WTC11 (cell line): ENCODE measurements around the gene TBC1D4. TPM values are rescaled to one million over a fixed set of nuclear protein-coding genes. Genes with fewer than 3 reads are reported as not detected.

Source experiments
- ATAC-seq: fragments of 200-7000 bp; cut with Tn5 transposase; 2 replicates; pipeline ENCODE4 v1.10.0; 2021; ENCODE audit warnings: mild to moderate bottlenecking, moderate library complexity
- CTCF ChIA-PET: fragments of 300-600 bp; sonication (Branson Sonifier 250); formaldehyde crosslinking; loops from one replicate; lab custom pipeline; 2021; ENCODE audit warnings: antibody characterized with exemption; lab: Charles Lee
- POLR2A ChIA-PET: fragments of 350-600 bp; sonication (Branson Sonifier 250); formaldehyde crosslinking; loops from one replicate; lab custom pipeline; 2021; ENCODE audit warnings: antibody characterized with exemption; lab: Charles Lee
- DNase-seq: peaks from one replicate; pipeline ENCODE4 v3.0.0; 2021; ENCODE audit warnings: low spot score
- H3K27ac Mint-ChIP-seq: 2 replicates; pipeline ENCODE4 v1.8.0; 2021; ENCODE audit warnings: mixed read lengths
- H3K27me3 Mint-ChIP-seq: 2 replicates; pipeline ENCODE4 v1.8.0; 2021; ENCODE audit warnings: low read depth, mild to moderate bottlenecking, moderate library complexity, mixed read lengths
- H3K36me3 Mint-ChIP-seq: 2 replicates; pipeline ENCODE4 v1.8.0; 2021; ENCODE audit warnings: mixed read lengths
- H3K4me1 Mint-ChIP-seq: 2 replicates; pipeline ENCODE4 v1.8.0; 2022; ENCODE audit warnings: mixed read lengths
- H3K4me3 Mint-ChIP-seq: 2 replicates; pipeline ENCODE4 v1.8.0; 2021; ENCODE audit warnings: mild to moderate bottlenecking, moderate library complexity, mixed read lengths
- H3K9me3 Mint-ChIP-seq: 2 replicates; pipeline ENCODE4 v1.8.0; 2021; ENCODE audit warnings: mixed read lengths
- CREM ChIP-seq: sonication (generic); formaldehyde crosslinking; IDR thresholded peaks from 2 replicates; pipeline ENCODE4 v1.8.1; 2022; ENCODE audit warnings: mild to moderate bottlenecking, missing genetic modification reagents, moderate library complexity
- EMX1 ChIP-seq: fragments of 250-450 bp; sonication (Bioruptor Pico); IDR thresholded peaks from 2 replicates; pipeline ENCODE4 v1.8.0; 2021; ENCODE audit warnings: mild to moderate bottlenecking
- ESRRA ChIP-seq: sonication (generic); formaldehyde crosslinking; IDR thresholded peaks from 2 replicates; pipeline ENCODE4 v1.8.1; 2022; ENCODE audit warnings: mild to moderate bottlenecking, missing genetic modification reagents, borderline replicate concordance
- ETV6 ChIP-seq: sonication (generic); formaldehyde crosslinking; IDR thresholded peaks from 2 replicates; pipeline ENCODE4 v1.8.1; 2022; ENCODE audit warnings: mild to moderate bottlenecking, missing genetic modification reagents
- FOXP1 ChIP-seq: sonication (generic); formaldehyde crosslinking; IDR thresholded peaks from 2 replicates; pipeline ENCODE4 v1.8.0; 2022; ENCODE audit warnings: missing genetic modification reagents, mild to moderate bottlenecking, moderate library complexity, borderline replicate concordance
- KAT7 ChIP-seq: sonication (generic); formaldehyde crosslinking; IDR thresholded peaks from 2 replicates; pipeline ENCODE4 v1.8.1; 2023; ENCODE audit warnings: missing genetic modification reagents, mild to moderate bottlenecking, borderline replicate concordance
- NFATC4 ChIP-seq: fragments of 250-450 bp; sonication (Bioruptor Pico); IDR thresholded peaks from 2 replicates; pipeline ENCODE4 v1.9.0; 2021; ENCODE audit warnings: mild to moderate bottlenecking
- NR3C1 ChIP-seq: sonication (generic); formaldehyde crosslinking; conservative IDR thresholded peaks from 2 replicates; pipeline ENCODE4 v1.8.1; 2023; ENCODE audit warnings: low read depth, mild to moderate bottlenecking, missing genetic modification reagents
- PRDM15 ChIP-seq: sonication (generic); formaldehyde crosslinking; IDR thresholded peaks from 2 replicates; pipeline ENCODE4 v1.8.0; 2022; ENCODE audit warnings: missing genetic modification reagents
- RELA ChIP-seq: sonication (generic); formaldehyde crosslinking; IDR thresholded peaks from 2 replicates; pipeline ENCODE4 v1.8.1; 2022; ENCODE audit warnings: missing genetic modification reagents, mild to moderate bottlenecking, borderline replicate concordance
- SOX15 ChIP-seq: fragments of 250-450 bp; sonication (Bioruptor Pico); IDR thresholded peaks from 2 replicates; pipeline ENCODE4 v1.9.0; 2021; ENCODE audit warnings: mild to moderate bottlenecking
- TEAD1 ChIP-seq: sonication (generic); formaldehyde crosslinking; IDR thresholded peaks from 2 replicates; pipeline ENCODE4 v1.8.0; 2022; ENCODE audit warnings: mild to moderate bottlenecking, missing genetic modification reagents
- TP53 ChIP-seq: sonication (generic); formaldehyde crosslinking; IDR thresholded peaks from 2 replicates; pipeline ENCODE4 v1.8.1; 2023; ENCODE audit warnings: mild to moderate bottlenecking, missing genetic modification reagents
- USF2 ChIP-seq: sonication (generic); formaldehyde crosslinking; IDR thresholded peaks from 2 replicates; pipeline ENCODE4 v1.8.1; 2023; ENCODE audit warnings: mild to moderate bottlenecking, missing genetic modification reagents, moderate library complexity
- ZNF138 ChIP-seq: sonication (generic); formaldehyde crosslinking; conservative IDR thresholded peaks from 2 replicates; pipeline ENCODE4 v1.8.1; 2022; ENCODE audit warnings: mild to moderate bottlenecking, moderate library complexity, missing genetic modification reagents
- ZNF317 ChIP-seq: sonication (generic); formaldehyde crosslinking; IDR thresholded peaks from 2 replicates; pipeline ENCODE4 v1.8.1; 2023; ENCODE audit warnings: low read depth, mild to moderate bottlenecking, moderate library complexity, missing genetic modification reagents, borderline replicate concordance
- total RNA-seq: library from RNA; stranded (reverse); gene quantifications from 3 replicates; pipeline ENCODE4 v1.2.3, GENCODE V29; 2021
- TF ChIP-seq, protein P1 (sequence below): sonication (generic); formaldehyde crosslinking; IDR thresholded peaks from 2 replicates; pipeline ENCODE4 v1.8.1; 2023; ENCODE audit warnings: mild to moderate bottlenecking, missing genetic modification reagents, borderline replicate concordance
- TF ChIP-seq, protein P2 (sequence below): sonication (generic); formaldehyde crosslinking; IDR thresholded peaks from 2 replicates; pipeline ENCODE4 v1.8.1; 2023; ENCODE audit warnings: mild to moderate bottlenecking, moderate library complexity, missing genetic modification reagents

TBC1D4 gene
- total RNA-seq, 1 experiment from 2014 or later = 37.1 TPM

- no peak for ATAC-seq
- POLR2A ChIA-PET = no interaction called here
- Mint-ChIP-seq H3K4me1 (peaks cover 21% of the 10 kb centered on the region), H3K9me3 (peaks cover 14% of the 10 kb centered on the region), H3K36me3 (peaks cover 3% of the 10 kb centered on the region; the same call in 1 of the 2 replicates), H3K27ac (peak overlapping the region; percentile 19; the same call in 1 of the 2 replicates), H3K4me3 (no peak overlapping the region), H3K27me3 (no peaks in the 10 kb centered on the region)
- TF ChIP-seq ZNF138 (CRISPR knock-in tag) (no peak), ESRRA (CRISPR knock-in tag) (no peak), NFATC4 (CRISPR knock-in tag) (no peak), RELA (no peak), TP53 (no peak), ZNF317 (CRISPR knock-in tag) (no peak), EMX1 (no peak), FOXP1 (CRISPR knock-in tag) (no peak), NR3C1 (CRISPR knock-in tag) (no peak), CREM (CRISPR knock-in tag) (no peak)
- TF ChIP-seq, protein P1, sequence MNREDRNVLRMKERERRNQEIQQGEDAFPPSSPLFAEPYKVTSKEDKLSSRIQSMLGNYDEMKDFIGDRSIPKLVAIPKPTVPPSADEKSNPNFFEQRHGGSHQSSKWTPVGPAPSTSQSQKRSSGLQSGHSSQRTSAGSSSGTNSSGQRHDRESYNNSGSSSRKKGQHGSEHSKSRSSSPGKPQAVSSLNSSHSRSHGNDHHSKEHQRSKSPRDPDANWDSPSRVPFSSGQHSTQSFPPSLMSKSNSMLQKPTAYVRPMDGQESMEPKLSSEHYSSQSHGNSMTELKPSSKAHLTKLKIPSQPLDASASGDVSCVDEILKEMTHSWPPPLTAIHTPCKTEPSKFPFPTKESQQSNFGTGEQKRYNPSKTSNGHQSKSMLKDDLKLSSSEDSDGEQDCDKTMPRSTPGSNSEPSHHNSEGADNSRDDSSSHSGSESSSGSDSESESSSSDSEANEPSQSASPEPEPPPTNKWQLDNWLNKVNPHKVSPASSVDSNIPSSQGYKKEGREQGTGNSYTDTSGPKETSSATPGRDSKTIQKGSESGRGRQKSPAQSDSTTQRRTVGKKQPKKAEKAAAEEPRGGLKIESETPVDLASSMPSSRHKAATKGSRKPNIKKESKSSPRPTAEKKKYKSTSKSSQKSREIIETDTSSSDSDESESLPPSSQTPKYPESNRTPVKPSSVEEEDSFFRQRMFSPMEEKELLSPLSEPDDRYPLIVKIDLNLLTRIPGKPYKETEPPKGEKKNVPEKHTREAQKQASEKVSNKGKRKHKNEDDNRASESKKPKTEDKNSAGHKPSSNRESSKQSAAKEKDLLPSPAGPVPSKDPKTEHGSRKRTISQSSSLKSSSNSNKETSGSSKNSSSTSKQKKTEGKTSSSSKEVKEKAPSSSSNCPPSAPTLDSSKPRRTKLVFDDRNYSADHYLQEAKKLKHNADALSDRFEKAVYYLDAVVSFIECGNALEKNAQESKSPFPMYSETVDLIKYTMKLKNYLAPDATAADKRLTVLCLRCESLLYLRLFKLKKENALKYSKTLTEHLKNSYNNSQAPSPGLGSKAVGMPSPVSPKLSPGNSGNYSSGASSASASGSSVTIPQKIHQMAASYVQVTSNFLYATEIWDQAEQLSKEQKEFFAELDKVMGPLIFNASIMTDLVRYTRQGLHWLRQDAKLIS (CRISPR knock-in tag) = no peak
- TF ChIP-seq, protein P2, sequence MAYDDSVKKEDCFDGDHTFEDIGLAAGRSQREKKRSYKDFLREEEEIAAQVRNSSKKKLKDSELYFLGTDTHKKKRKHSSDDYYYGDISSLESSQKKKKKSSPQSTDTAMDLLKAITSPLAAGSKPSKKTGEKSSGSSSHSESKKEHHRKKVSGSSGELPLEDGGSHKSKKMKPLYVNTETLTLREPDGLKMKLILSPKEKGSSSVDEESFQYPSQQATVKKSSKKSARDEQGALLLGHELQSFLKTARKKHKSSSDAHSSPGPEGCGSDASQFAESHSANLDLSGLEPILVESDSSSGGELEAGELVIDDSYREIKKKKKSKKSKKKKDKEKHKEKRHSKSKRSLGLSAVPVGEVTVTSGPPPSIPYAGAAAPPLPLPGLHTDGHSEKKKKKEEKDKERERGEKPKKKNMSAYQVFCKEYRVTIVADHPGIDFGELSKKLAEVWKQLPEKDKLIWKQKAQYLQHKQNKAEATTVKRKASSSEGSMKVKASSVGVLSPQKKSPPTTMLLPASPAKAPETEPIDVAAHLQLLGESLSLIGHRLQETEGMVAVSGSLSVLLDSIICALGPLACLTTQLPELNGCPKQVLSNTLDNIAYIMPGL = no peak
- no peak for DNase-seq
- CTCF ChIA-PET = no interaction called here
Observed at GRCh38 chr13:75398072-75398471, 83.9 kb downstream of the TBC1D4 start.

DNA sequence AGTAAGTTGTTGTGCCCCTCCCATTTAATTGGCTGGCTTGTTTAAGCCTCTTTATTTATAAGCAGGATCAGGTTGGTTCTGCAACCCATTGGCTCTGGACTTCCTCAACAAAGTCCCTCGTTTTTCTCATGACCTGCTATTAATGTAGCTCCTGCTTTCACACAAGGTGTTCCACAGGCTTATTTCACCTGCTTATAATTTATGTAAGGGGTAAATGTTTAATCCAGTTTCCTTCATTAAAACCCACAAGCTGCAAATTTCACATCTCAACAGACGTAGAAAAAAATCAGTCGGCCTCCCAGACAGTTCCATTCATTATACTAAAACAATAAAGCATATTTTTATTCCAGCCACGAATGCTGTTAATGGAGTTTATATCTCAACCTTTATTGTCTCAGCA is 86.1 kb downstream of the TBC1D4 start:
- no peak for TF ChIP-seq PRDM15 (CRISPR knock-in tag)
- no peak for TF ChIP-seq SOX15
- no peak for TF ChIP-seq KAT7 (CRISPR knock-in tag)
- TF ChIP-seq TEAD1 (CRISPR knock-in tag) = no peak
- no peak for TF ChIP-seq USF2 (CRISPR knock-in tag)
- TF ChIP-seq ETV6 (CRISPR knock-in tag) = no peak
- no peak for TF ChIP-seq ZNF138 (CRISPR knock-in tag)
- H3K27ac Mint-ChIP-seq = no peak overlapping the region
- POLR2A ChIA-PET = no interaction called here
- no peaks in the 10 kb centered on the region for H3K27me3 Mint-ChIP-seq
- ATAC-seq (no peak), DNase-seq (no peak)
- H3K4me1 Mint-ChIP-seq = peaks cover 21% of the 10 kb centered on the region
- peaks cover 14% of the 10 kb centered on the region for H3K9me3 Mint-ChIP-seq
- H3K36me3 Mint-ChIP-seq = peaks cover 3% of the 10 kb centered on the region; the same call in 1 of the 2 replicates
- H3K4me3 Mint-ChIP-seq = no peak overlapping the region
- CTCF ChIA-PET = no interaction called here
